Endothelial cell of umbilical vein (primary cell): Measurements from ENCODE around the gene WDR89. TPM values are rescaled to one million over a fixed set of nuclear protein-coding genes. Genes with fewer than 3 reads are reported as not detected.

Source experiments
- BruUV-seq: library from RNA; stranded (reverse); fragments of 400-500 nt; replicated peaks from 2 replicates; lab custom pipeline; 2021; lab: Mats Ljungman, UMichigan
- CTCF ChIA-PET: fragments of 300-600, 350-600 bp; sonication (Branson Sonifier 250); formaldehyde crosslinking; loops from one replicate; lab custom pipeline; 2021; ENCODE audit warnings: antibody characterized with exemption, inconsistent platforms; lab: Charles Lee
- POLR2A ChIA-PET: fragments of 300-600, 350-600 bp; sonication (Branson Sonifier 250); formaldehyde crosslinking; loops from one replicate; lab custom pipeline; 2021; ENCODE audit warnings: antibody characterized with exemption, inconsistent platforms; lab: Charles Lee
- DNase-seq: peaks from one replicate; pipeline ENCODE4 v3.0.0-alpha.2; 2011; ENCODE audit warnings: low read depth, low spot score
- FAIRE-seq: peaks from 2 replicates; lab custom pipeline; 2011; peaks lifted over from hg19 to GRCh38; lab: Jason Lieb, UNC
- H2AFZ ChIP-seq: 2 replicates; pipeline ENCODE4 v1.6.0; 2012; ENCODE audit warnings: low read depth, low read length, control low read depth, inconsistent platforms
- H3K27ac ChIP-seq: 2 replicates; pipeline ENCODE4 v1.5.1; 2011; ENCODE audit warnings: low read depth, mild to moderate bottlenecking, control low read depth, low read length, moderate library complexity; ENCODE audit not compliant: insufficient read depth
- H3K27me3 ChIP-seq, 2 experiments: 2 replicates each; pipeline versions ENCODE4 v1.6.0 to v1.6.1; 2011; ENCODE audit warnings: low read length in 2 of 2, mixed read lengths in 1 of 2; ENCODE audit not compliant: control insufficient read depth in 2 of 2, insufficient read depth in 2 of 2
- H3K36me3 ChIP-seq, 2 experiments: 2 replicates in 1 of 2; 3 replicates in 1 of 2; pipeline ENCODE4 v1.5.1; 2011; ENCODE audit warnings: low read length in 2 of 2, mild to moderate bottlenecking in 1 of 2, moderate library complexity in 1 of 2; ENCODE audit not compliant: control insufficient read depth in 2 of 2, insufficient read depth in 2 of 2; ENCODE audit errors: extremely low read depth in 1 of 2
- H3K4me1 ChIP-seq: 3 replicates; pipeline ENCODE4 v1.5.1; 2011; ENCODE audit warnings: mild to moderate bottlenecking, low read length; ENCODE audit not compliant: control insufficient read depth, insufficient read depth; ENCODE audit errors: extremely low read depth
- H3K4me2 ChIP-seq: 2 replicates; pipeline ENCODE4 v1.6.1; 2011; ENCODE audit warnings: low read length, control low read depth, mixed read lengths; ENCODE audit not compliant: insufficient read depth
- H3K4me3 ChIP-seq, 3 experiments: fragments of 200-600 bp in 1 of 3; sonication (generic), shearing (Covaris generic) in 1 of 3; replicated peaks in 1 of 3; 2 replicates each; pipeline ENCODE4 v1.5.1; 2011 to 2016; ENCODE audit warnings: control low read depth in 3 of 3, low read length in 3 of 3, mild to moderate bottlenecking in 2 of 3, inconsistent platforms in 1 of 3, low read depth in 1 of 3, moderate library complexity in 1 of 3; ENCODE audit not compliant: insufficient read depth in 1 of 3
- H3K79me2 ChIP-seq: 2 replicates; pipeline ENCODE4 v1.6.0; 2012; ENCODE audit warnings: low read length, inconsistent platforms; ENCODE audit not compliant: control insufficient read depth, insufficient read depth
- H3K9ac ChIP-seq: replicated peaks from 2 replicates; pipeline ENCODE3; 2011; ENCODE audit warnings: low read length, control low read depth; ENCODE audit not compliant: insufficient read depth; ENCODE audit errors: extremely low read depth
- H3K9me1 ChIP-seq: replicated peaks from 3 replicates; pipeline ENCODE4 v1.6.0; 2011; ENCODE audit warnings: mild to moderate bottlenecking, low read length; ENCODE audit not compliant: control insufficient read depth, insufficient read depth; ENCODE audit errors: extremely low read depth
- H3K9me3 ChIP-seq: replicated peaks from 2 replicates; pipeline ENCODE4 v1.5.1; 2012; ENCODE audit warnings: low read length, inconsistent platforms; ENCODE audit not compliant: control insufficient read depth, insufficient read depth
- H4K20me1 ChIP-seq: replicated peaks from 2 replicates; pipeline ENCODE3; 2011; ENCODE audit warnings: mild to moderate bottlenecking, low read length; ENCODE audit not compliant: control insufficient read depth, insufficient read depth; ENCODE audit errors: extremely low read depth
- CTCF ChIP-seq, 2 donors: IDR thresholded peaks; 1 replicate in 1 of 2; 2 replicates in 1 of 2; pipeline ENCODE4 v1.5.1; 2011; ENCODE audit warnings: low read length in 2 of 2, mild to moderate bottlenecking in 2 of 2, moderate library complexity in 2 of 2, control low read depth in 1 of 2, inconsistent platforms in 1 of 2, low read depth in 1 of 2; ENCODE audit not compliant: insufficient read depth in 1 of 2; ENCODE audit errors: extremely low read depth in 1 of 2
- EZH2 ChIP-seq: IDR thresholded peaks from 2 replicates; pipeline ENCODE4 v1.6.1; 2012; ENCODE audit warnings: borderline replicate concordance, low read depth, mild to moderate bottlenecking, moderate library complexity, low read length, inconsistent platforms; ENCODE audit not compliant: severe bottlenecking
- FOS ChIP-seq: IDR thresholded peaks from 2 replicates; pipeline ENCODE4 v1.6.1; 2011; ENCODE audit warnings: mild to moderate bottlenecking, low read length, moderate library complexity, borderline replicate concordance; ENCODE audit not compliant: insufficient read depth
- GATA2 ChIP-seq: IDR thresholded peaks from 2 replicates; pipeline ENCODE4 v1.7.0; 2011; ENCODE audit warnings: low read depth, mild to moderate bottlenecking, moderate library complexity, mixed read lengths, low read length; ENCODE audit not compliant: insufficient read length, insufficient read depth
- JUN ChIP-seq: IDR thresholded peaks from 2 replicates; pipeline ENCODE4 v1.6.1; 2011; ENCODE audit warnings: borderline replicate concordance, low read depth; ENCODE audit not compliant: insufficient read length, insufficient read depth
- MYC ChIP-seq: IDR thresholded peaks from one replicate; pipeline ENCODE4 v1.6.1; 2011; ENCODE audit warnings: mild to moderate bottlenecking, low read depth, low read length
- POLR2A ChIP-seq: IDR thresholded peaks from 2 replicates; pipeline ENCODE4 v1.6.1; 2012; ENCODE audit warnings: low read depth, mild to moderate bottlenecking, control low read depth, low read length
- POLR2AphosphoS5 ChIP-seq: IDR thresholded peaks from 2 replicates; pipeline ENCODE4 v1.6.1; 2012; ENCODE audit warnings: low read depth, mild to moderate bottlenecking, control low read depth, low read length, moderate library complexity; ENCODE audit not compliant: insufficient read depth
- dilution Hi-C: fragments of 300-500 bp; cut with MboI; formaldehyde crosslinking; loops from one replicate; pipeline ENCODE4 v1.15.0; 2019; ENCODE audit warnings: low sequenced_read_pairs; ENCODE audit not compliant: extremely low pct_ligation_motif_present
- intact Hi-C: fragments of 100-400 bp; cut with micrococcal nuclease; formaldehyde crosslinking; loops from one replicate; pipeline ENCODE4 v1.10.0; 2022
- polyA plus RNA-seq, 4 experiments: library from polyadenylated mRNA; depleted of rRNA in 3 of 4; stranded (reverse) in 3 of 4; unstranded in 1 of 4; fragments of >200 nt; gene quantifications; 2 replicates each; pipeline versions ENCODE4 v1.2.1 to v1.2.3, GENCODE V29; 2011 to 2012; ENCODE audit warnings: missing spikeins in 1 of 4
- total RNA-seq: library from RNA; stranded (reverse); gene quantifications from 2 replicates; pipeline ENCODE4 v1.2.3, GENCODE V29; 2021
- TF ChIP-seq, protein P1 (sequence below): IDR thresholded peaks from 2 replicates; pipeline ENCODE4 v1.6.1; 2011; ENCODE audit not compliant: insufficient read depth, insufficient read length

WDR89 gene
- total and polyA plus RNA-seq, 2 donors (not counting 3 experiments of a cell fraction or from before 2014, with no cell fraction given) = 3.5 to 10.7 TPM

DNA sequence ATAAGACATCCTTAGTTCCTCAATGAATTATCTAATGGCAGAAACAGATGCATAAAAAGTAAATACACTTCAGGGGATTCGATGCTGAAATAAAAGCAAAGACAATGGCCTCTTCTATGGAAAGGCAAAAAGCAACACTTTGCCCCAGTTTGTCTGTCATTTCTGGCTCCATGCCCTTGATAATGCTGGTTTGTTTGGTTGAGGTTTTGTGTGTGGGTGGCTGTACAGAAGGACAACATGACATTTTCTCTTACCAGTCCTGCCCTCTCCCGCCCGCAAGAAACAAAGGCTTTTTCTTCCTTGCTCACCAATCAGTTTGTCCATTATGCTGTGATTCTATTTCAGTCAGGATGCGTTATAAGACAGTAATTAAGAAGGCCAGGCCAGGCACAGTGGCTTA is 18.1 kb upstream of the WDR89 start:
- BruUV-seq = no TSS peak
- no peaks in the 10 kb centered on the region for H3K9me3 ChIP-seq
- ChIA-PET POLR2A (no interaction called here), CTCF (interaction anchor here (1.0 to 1.2 kb wide), 2 partner anchors 12 to 117 kb away, joined by 3 read pairs; no protein-coding TSS in a partner anchor)
- no peak overlapping the region for H3K27ac ChIP-seq
- intact Hi-C loops = no loop called here
- TF ChIP-seq JUN = no peak
- H3K4me1 ChIP-seq = no peaks in the 10 kb centered on the region
- no peak overlapping the region for H3K4me2 ChIP-seq
- FAIRE-seq (no peak), DNase-seq (no peak)
- no peaks in the 10 kb centered on the region for H3K79me2 ChIP-seq
- H2AFZ ChIP-seq = no peak overlapping the region
- H3K36me3 ChIP-seq = no peaks in the 10 kb centered on the region
- no peak overlapping the region for H3K4me3 ChIP-seq
- H3K9me1 ChIP-seq = no peaks in the 10 kb centered on the region
- H3K27me3 ChIP-seq = no peaks in the 10 kb centered on the region
- H4K20me1 ChIP-seq = no peaks in the 10 kb centered on the region
- no peak overlapping the region for H3K9ac ChIP-seq
- dilution Hi-C loops = no loop called here

- Histone ChIP-seq H3K9ac (no peak overlapping the region), H3K4me2 (no peak overlapping the region), H3K79me2 (no peaks in the 10 kb centered on the region), H3K27me3 (no peaks in the 10 kb centered on the region), H4K20me1 (no peaks in the 10 kb centered on the region), H3K4me1 (no peaks in the 10 kb centered on the region), H3K4me3 (no peak overlapping the region), H3K9me3 (no peaks in the 10 kb centered on the region), H2AFZ (no peak overlapping the region), H3K9me1 (no peaks in the 10 kb centered on the region), H3K27ac (no peak overlapping the region), H3K36me3 (no peaks in the 10 kb centered on the region)
- TF ChIP-seq, protein P1, sequence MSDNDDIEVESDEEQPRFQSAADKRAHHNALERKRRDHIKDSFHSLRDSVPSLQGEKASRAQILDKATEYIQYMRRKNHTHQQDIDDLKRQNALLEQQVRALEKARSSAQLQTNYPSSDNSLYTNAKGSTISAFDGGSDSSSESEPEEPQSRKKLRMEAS = no peak
- no peak for TF ChIP-seq POLR2A
- no peak for TF ChIP-seq JUN
- no peak for TF ChIP-seq CTCF (IDR thresholded peaks at IDR 0.05; ENCODE audit: extremely low read depth in 1 of 2, insufficient read depth in 1 of 2, low read depth in 1 of 2, low read length in 2 of 2)
- TF ChIP-seq EZH2 = no peak
- TF ChIP-seq FOS = no peak
- TF ChIP-seq MYC = no peak
- TF ChIP-seq POLR2AphosphoS5 = no peak
- no peak for TF ChIP-seq GATA2
- POLR2A ChIA-PET = no interaction called here
- CTCF ChIA-PET = no interaction called here
- DNase-seq (no peak), FAIRE-seq (no peak)
- intact Hi-C loops = no loop called here
- dilution Hi-C loops = no loop called here
- no TSS peak for BruUV-seq
Measured at GRCh38 chr14:63656194-63656593, 14.5 kb upstream of the WDR89 start.
